Measurements from ENCODE around the gene LRTM2. TPM values are rescaled to one million over a fixed set of nuclear protein-coding genes. Genes with fewer than 3 reads are reported as not detected.

The LRTM2 gene
- total RNA-seq, 6 experiments from 2014 or later = not detected

- Mint-ChIP-seq H3K27me3 (ENCODE audit: insufficient read depth) (peaks cover 10% of the 10 kb centered on the region), H3K4me3 (no peak overlapping the region), H3K36me3 (ENCODE audit: low read depth) (no peaks in the 10 kb centered on the region), H3K4me1 (ENCODE audit: low read depth) (peaks cover 8% of the 10 kb centered on the region), H3K27ac (no peak overlapping the region), H3K9me3 (no peaks in the 10 kb centered on the region)
- DNase-seq = no peak
- TF ChIP-seq CTCF (IDR thresholded peaks at IDR 0.05) = no peak
These were observed 16.6 kb upstream of the LRTM2 start for GRCh38 chr12:1803736-1804135.

- Mint-ChIP-seq H3K9me3 (no peaks in the 10 kb centered on the region), H3K4me3 (no peak overlapping the region), H3K27ac (peak overlapping the region; percentile 33; the same call in 1 of the 2 replicates)
These were observed 15.6 kb upstream of the LRTM2 start for GRCh38 chr12:1804545-1805332.

GRCh38 chr12:1805441-1806081 lies 14.8 kb upstream of the LRTM2 start:
- Mint-ChIP-seq H3K4me1 (ENCODE audit: low read depth) (peaks cover 8% of the 10 kb centered on the region), H3K4me3 (no peak overlapping the region), H3K36me3 (ENCODE audit: low read depth) (no peaks in the 10 kb centered on the region), H3K27ac (no peak overlapping the region), H3K27me3 (ENCODE audit: insufficient read depth) (peaks cover 20% of the 10 kb centered on the region), H3K9me3 (no peaks in the 10 kb centered on the region)
- DNase-seq = no peak
- no peak for TF ChIP-seq CTCF (IDR thresholded peaks at IDR 0.05)

More at GRCh38 chr12:1804545-1805332, 15.6 kb upstream of the LRTM2 start:
- TF ChIP-seq CTCF (IDR thresholded peaks at IDR 0.05) = no peak
- Mint-ChIP-seq H3K27me3 (ENCODE audit: insufficient read depth) (peaks cover 15% of the 10 kb centered on the region), H3K36me3 (ENCODE audit: low read depth) (no peaks in the 10 kb centered on the region), H3K4me1 (ENCODE audit: low read depth) (peaks cover 8% of the 10 kb centered on the region)
- peak; percentile 83 for DNase-seq

GRCh38 chr12:1806301-1807086 lies 13.9 kb upstream of the LRTM2 start:
- Mint-ChIP-seq H3K9me3 (no peaks in the 10 kb centered on the region), H3K4me3 (no peak overlapping the region), H3K27me3 (ENCODE audit: insufficient read depth) (peaks cover 25% of the 10 kb centered on the region), H3K4me1 (ENCODE audit: low read depth) (peaks cover 8% of the 10 kb centered on the region), H3K27ac (no peak overlapping the region), H3K36me3 (ENCODE audit: low read depth) (no peaks in the 10 kb centered on the region)
- no peak for TF ChIP-seq CTCF (IDR thresholded peaks at IDR 0.05)
- DNase-seq = no peak

- H3K27me3 Mint-ChIP-seq (ENCODE audit: insufficient read depth) = peaks cover 27% of the 10 kb centered on the region
- no peaks in the 10 kb centered on the region for H3K9me3 Mint-ChIP-seq
- no peak overlapping the region for H3K4me3 Mint-ChIP-seq
- TF ChIP-seq CTCF (IDR thresholded peaks at IDR 0.05) = no peak
- H3K36me3 Mint-ChIP-seq (ENCODE audit: low read depth) = no peaks in the 10 kb centered on the region
- no peak overlapping the region for H3K27ac Mint-ChIP-seq
- DNase-seq = no peak
- peaks cover 8% of the 10 kb centered on the region for H3K4me1 Mint-ChIP-seq (ENCODE audit: low read depth)
These were observed 13.1 kb upstream of the LRTM2 start for GRCh38 chr12:1807087-1807860.
